T-cell (primary cell): ENCODE measurements around the gene TIE1. TPM values are rescaled to one million over a fixed set of nuclear protein-coding genes. Genes with fewer than 3 reads are reported as not detected.

ENCODE experiments used
- ATAC-seq, 4 experiments: fragments of 200-7000 bp in 3 of 4; fragments of 150-1000 bp in 1 of 4; cut with Tn5 transposase; replicated peaks in 1 of 4; 1 replicate in 3 of 4; 2 replicates in 1 of 4; pipeline ENCODE4 v1.10.0; 2021; ENCODE audit warnings: moderate library complexity in 3 of 4, mild to moderate bottlenecking in 2 of 4, moderate number of reproducible peaks in 1 of 4
- CTCF ChIA-PET, 2 donors: fragments of 300-600 bp; sonication (Branson Sonifier 250); formaldehyde crosslinking; loops; one replicate each; lab custom pipeline; 2022; ENCODE audit warnings: antibody characterized with exemption in 2 of 2; lab: Charles Lee
- POLR2A ChIA-PET, 2 donors: fragments of 300-600 bp; sonication (Branson Sonifier 250); formaldehyde crosslinking; loops; one replicate each; lab custom pipeline; 2022; ENCODE audit warnings: antibody characterized with exemption in 2 of 2; lab: Charles Lee
- DNase-seq, 35 experiments: peaks; one replicate each; pipeline versions ENCODE4 v3.0.0 to v3.0.0-alpha.2; 2013 to 2023
- H3K27ac ChIP-seq: one replicate; pipeline ENCODE4 v1.5.1; 2013; ENCODE audit warnings: low read length
- H3K27me3 ChIP-seq, 2 experiments: replicated peaks in 1 of 2; 1 replicate in 1 of 2; 2 replicates in 1 of 2; pipeline versions ENCODE4 v1.6.1 to v1.7.0; 2013; ENCODE audit warnings: low read length in 1 of 2, mixed read lengths in 1 of 2; ENCODE audit not compliant: control insufficient read depth in 2 of 2, insufficient read depth in 2 of 2; ENCODE audit errors: extremely low read depth in 1 of 2
- H3K36me3 ChIP-seq, 2 donors: 1 replicate in 1 of 2; 2 replicates in 1 of 2; pipeline versions ENCODE4 v1.6.1 to v1.7.0; 2013; ENCODE audit warnings: low read length in 1 of 2; ENCODE audit not compliant: control insufficient read depth in 2 of 2, insufficient read depth in 1 of 2; ENCODE audit errors: extremely low read depth in 1 of 2
- H3K4me1 ChIP-seq, 2 experiments: 1 replicate in 1 of 2; 2 replicates in 1 of 2; pipeline versions ENCODE4 v1.6.1 to v1.7.0; 2013; ENCODE audit warnings: low read length in 2 of 2, mixed read lengths in 1 of 2; ENCODE audit not compliant: insufficient read depth in 2 of 2, control insufficient read depth in 1 of 2; ENCODE audit errors: extremely low read depth in 1 of 2
- H3K4me3 ChIP-seq, 2 donors: 1 replicate in 1 of 2; 2 replicates in 1 of 2; pipeline versions ENCODE4 v1.5.1 to v1.7.0; 2013; ENCODE audit warnings: mild to moderate bottlenecking in 2 of 2, low read length in 1 of 2, moderate library complexity in 1 of 2; ENCODE audit not compliant: control insufficient read depth in 1 of 2; ENCODE audit errors: extremely low read depth in 1 of 2
- H3K9me3 ChIP-seq: 2 replicates; pipeline ENCODE4 v1.7.0; 2013
- H3K27ac Mint-ChIP-seq, 2 donors: one replicate each; pipeline ENCODE4 v1.8.0; 2020 to 2021; ENCODE audit warnings: mild to moderate bottlenecking in 2 of 2, mixed read lengths in 2 of 2
- H3K27me3 Mint-ChIP-seq, 2 donors: one replicate each; pipeline ENCODE4 v1.8.0; 2021 to 2022; ENCODE audit warnings: mixed read lengths in 2 of 2
- H3K36me3 Mint-ChIP-seq: one replicate; pipeline ENCODE4 v1.8.0; 2021; ENCODE audit warnings: mixed read lengths
- H3K4me1 Mint-ChIP-seq, 3 donors: one replicate each; pipeline ENCODE4 v1.8.0; 2020 to 2022; ENCODE audit warnings: mixed read lengths in 3 of 3, mild to moderate bottlenecking in 1 of 3
- H3K4me3 Mint-ChIP-seq, 3 donors: one replicate each; pipeline ENCODE4 v1.8.0; 2020 to 2022; ENCODE audit warnings: mild to moderate bottlenecking in 3 of 3, mixed read lengths in 3 of 3, moderate library complexity in 3 of 3
- H3K9me3 Mint-ChIP-seq, 3 donors: one replicate each; pipeline ENCODE4 v1.8.0; 2020 to 2022; ENCODE audit warnings: mixed read lengths in 3 of 3
- WGBS: methylation state at CpG from one replicate; pipeline ENCODE4 v1.1.5; 2013; ENCODE audit warnings: missing lambda C conversion rate; ENCODE audit not compliant: insufficient coverage; 5-methylcytosine and 5-hydroxymethylcytosine counted together
- total RNA-seq, 35 experiments: library from RNA in 6 of 35; stranded (reverse) in 6 of 35; fragments of 120-200 nt in 1 of 35; gene quantifications; one replicate each; pipeline versions ENCODE4 v1.2.1 to v1.2.4 and lab custom pipeline; 2013 to 2026

TIE1 gene
- total RNA-seq, 5 donors from 2014 or later (not counting 1 experiment from before 2014, with no cell fraction given) = 0.26 to 1.9 (median 0.32) TPM

DNA sequence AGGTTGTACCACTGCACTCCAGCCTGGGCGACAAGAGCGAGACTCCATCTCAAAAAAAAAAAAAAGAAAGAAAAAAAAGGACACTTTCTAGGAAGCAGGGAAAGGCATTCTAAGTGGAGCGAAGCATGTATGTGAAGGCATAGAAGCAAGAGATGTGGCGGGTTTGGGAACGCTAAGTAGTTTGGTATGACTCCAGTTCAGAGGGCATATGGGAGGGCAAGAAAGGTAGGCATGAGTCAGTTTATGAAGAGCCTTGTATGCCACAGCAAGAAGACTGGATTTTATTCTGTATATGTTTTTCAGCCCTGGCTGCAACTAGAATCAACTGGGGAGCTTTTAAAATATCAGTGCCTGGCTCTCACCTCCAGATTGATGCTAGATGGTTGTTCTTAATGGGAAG lies 71.4 kb downstream of the TIE1 start:
- ChIA-PET POLR2A (no interaction called here), CTCF (no interaction called here)
- Mint-ChIP-seq H3K27ac (no peak overlapping the region), H3K4me3 (no peak overlapping the region), H3K36me3 (no peaks in the 10 kb centered on the region), H3K4me1 (peaks cover 22 to 23% (median 23%) of the 10 kb centered on the region in 3 donors), H3K27me3 (no peaks in the 10 kb centered on the region), H3K9me3 (no peaks in the 10 kb centered on the region)
- DNase-seq (no peak), ATAC-seq (no peak)
- Histone ChIP-seq H3K4me1 (peaks cover 4 to 20% of the 10 kb centered on the region in 2 experiments), H3K4me3 (no peak overlapping the region), H3K36me3 (no peaks in the 10 kb centered on the region), H3K27ac (no peak overlapping the region), H3K27me3 (no peaks in the 10 kb centered on the region), H3K9me3 (no peaks in the 10 kb centered on the region)
- 90% methylated on average over 4 of the region's 5 CpGs for WGBS

Other genes with a start within 250 kb of the TIE1 start
- gene EBNA1BP2, start 128.7 kb upstream of the TIE1 start, total RNA-seq = 10 to 100 TPM; 18.4 to 38.1 (median 31.2) TPM
- gene CFAP57, start 128.7 kb upstream of the TIE1 start, total RNA-seq = under 1 TPM in 1 of 5 donors, not detected in 4; 0.07 TPM
- under 1 TPM in 3 of 5 donors, not detected in 2; 0.20 to 0.46 (median 0.35) TPM for gene TMEM125, start 31.0 kb upstream of the TIE1 start, total RNA-seq
- under 1 TPM in 2 of 5 donors, not detected in 3; 0.16 to 0.32 TPM for gene C1orf210, start 15.4 kb upstream of the TIE1 start, total RNA-seq
- under 1 TPM in 3 of 5 donors, not detected in 2; 0.26 to 0.63 (median 0.61) TPM for gene MPL, start 36.8 kb downstream of the TIE1 start, total RNA-seq
- gene CDC20, start 58.0 kb downstream of the TIE1 start, total RNA-seq = 1 to 10 TPM in 4 of 5 donors, under 1 TPM in 1; 0.88 to 2.8 (median 1.9) TPM
- gene ELOVL1, start 67.0 kb downstream of the TIE1 start, total RNA-seq = 10 to 100 TPM; 32.3 to 49.2 (median 45.1) TPM
- gene MED8, start 88.8 kb downstream of the TIE1 start, total RNA-seq = 10 to 100 TPM; 11.4 to 32.9 (median 29.5) TPM
- gene SZT2, start 88.9 kb downstream of the TIE1 start, total RNA-seq = 100 to 1,000 TPM; 106 to 137 (median 130) TPM
- 10 to 100 TPM; 14.9 to 27.4 (median 19.9) TPM for gene HYI, start 152.9 kb downstream of the TIE1 start, total RNA-seq
- gene PTPRF, start 229.9 kb downstream of the TIE1 start, total RNA-seq = 1 to 10 TPM in 3 of 5 donors, under 1 TPM in 2; 0.07 to 2.6 (median 1.9) TPM